Measurements from ENCODE around the gene FBXW10B.
"Not testable (repeated sequence)": the region's sequence is repeated elsewhere in the genome, so short reads cannot be mapped to it uniquely, and the experiment has no call there.

DNA sequence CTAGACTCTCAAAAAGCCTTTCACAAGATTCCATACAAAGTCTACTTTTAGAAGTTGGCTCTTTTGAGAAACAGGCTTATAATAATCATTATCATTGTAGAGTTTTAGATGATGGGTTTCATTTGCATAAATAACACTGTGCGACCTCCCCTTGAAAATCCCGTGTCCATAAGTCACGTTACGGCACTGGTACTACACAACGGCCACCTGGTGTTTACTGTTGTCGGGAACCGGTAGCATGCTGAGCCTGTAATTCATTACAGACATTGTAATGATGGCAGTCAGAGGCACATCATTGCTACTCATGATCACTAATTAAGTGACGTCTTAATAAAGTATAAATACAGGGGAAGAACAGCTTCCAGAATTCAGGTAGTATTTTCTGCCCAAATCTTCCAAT lies 31.5 kb downstream of the FBXW10B start:
- TF ChIP-seq, protein P1, sequence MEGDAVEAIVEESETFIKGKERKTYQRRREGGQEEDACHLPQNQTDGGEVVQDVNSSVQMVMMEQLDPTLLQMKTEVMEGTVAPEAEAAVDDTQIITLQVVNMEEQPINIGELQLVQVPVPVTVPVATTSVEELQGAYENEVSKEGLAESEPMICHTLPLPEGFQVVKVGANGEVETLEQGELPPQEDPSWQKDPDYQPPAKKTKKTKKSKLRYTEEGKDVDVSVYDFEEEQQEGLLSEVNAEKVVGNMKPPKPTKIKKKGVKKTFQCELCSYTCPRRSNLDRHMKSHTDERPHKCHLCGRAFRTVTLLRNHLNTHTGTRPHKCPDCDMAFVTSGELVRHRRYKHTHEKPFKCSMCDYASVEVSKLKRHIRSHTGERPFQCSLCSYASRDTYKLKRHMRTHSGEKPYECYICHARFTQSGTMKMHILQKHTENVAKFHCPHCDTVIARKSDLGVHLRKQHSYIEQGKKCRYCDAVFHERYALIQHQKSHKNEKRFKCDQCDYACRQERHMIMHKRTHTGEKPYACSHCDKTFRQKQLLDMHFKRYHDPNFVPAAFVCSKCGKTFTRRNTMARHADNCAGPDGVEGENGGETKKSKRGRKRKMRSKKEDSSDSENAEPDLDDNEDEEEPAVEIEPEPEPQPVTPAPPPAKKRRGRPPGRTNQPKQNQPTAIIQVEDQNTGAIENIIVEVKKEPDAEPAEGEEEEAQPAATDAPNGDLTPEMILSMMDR (IDR thresholded peaks at IDR 0.05; ENCODE audit: low read length): not testable (repeated sequence)
- TF ChIP-seq EZH2 (IDR thresholded peaks at IDR 0.05; ENCODE audit: borderline replicate concordance, low read length): not testable (repeated sequence)

Measured in OCI-LY1 (cell line).